ENCODE measurements around the gene CDH3. TPM values are rescaled to one million over a fixed set of nuclear protein-coding genes. Genes with fewer than 3 reads are reported as not detected.
A peak's percentile ranks its signal among the peaks of the same experiment; 100 is the strongest.

The CDH3 gene
- total and polyA plus RNA-seq, 2 of the 8 experiments (the other 6 are each of a cell fraction or from before 2014, with no cell fraction given), result 146 to 171 TPM

DNA sequence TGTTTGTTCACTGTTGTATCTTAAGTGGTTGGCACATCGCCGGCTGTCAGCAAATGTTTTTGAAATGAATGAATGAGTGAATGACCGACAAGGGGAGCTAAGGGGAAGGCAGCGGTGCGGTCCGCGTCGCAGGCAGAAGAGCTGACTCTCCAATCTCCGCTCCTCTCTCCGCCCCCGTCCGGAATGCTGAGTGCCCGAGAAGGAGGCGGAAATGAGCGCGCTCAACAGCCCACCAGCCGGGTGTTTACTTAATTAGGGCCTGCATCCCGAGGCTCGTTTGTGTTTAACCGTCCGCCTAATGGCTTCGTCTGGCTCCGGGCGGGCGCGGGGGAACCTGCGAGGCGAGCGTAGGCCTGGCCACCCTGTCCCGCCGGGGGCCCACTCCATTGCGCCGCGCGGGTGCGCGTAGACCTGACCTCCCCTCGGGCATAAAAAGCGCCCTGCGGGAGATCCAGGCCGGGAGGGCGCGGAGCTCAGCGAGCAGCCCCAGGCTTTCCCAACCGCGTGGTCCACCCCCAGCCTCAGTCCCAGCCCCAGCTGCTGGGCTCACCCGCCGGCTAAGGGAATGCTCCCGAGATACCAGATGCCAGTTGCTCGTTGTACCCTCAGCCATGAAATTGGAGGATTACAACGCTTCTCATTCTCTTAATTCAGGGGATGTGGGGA lies 2.5 kb upstream of the CDH3 start (continued):
- TF ChIP-seq, protein P1, sequence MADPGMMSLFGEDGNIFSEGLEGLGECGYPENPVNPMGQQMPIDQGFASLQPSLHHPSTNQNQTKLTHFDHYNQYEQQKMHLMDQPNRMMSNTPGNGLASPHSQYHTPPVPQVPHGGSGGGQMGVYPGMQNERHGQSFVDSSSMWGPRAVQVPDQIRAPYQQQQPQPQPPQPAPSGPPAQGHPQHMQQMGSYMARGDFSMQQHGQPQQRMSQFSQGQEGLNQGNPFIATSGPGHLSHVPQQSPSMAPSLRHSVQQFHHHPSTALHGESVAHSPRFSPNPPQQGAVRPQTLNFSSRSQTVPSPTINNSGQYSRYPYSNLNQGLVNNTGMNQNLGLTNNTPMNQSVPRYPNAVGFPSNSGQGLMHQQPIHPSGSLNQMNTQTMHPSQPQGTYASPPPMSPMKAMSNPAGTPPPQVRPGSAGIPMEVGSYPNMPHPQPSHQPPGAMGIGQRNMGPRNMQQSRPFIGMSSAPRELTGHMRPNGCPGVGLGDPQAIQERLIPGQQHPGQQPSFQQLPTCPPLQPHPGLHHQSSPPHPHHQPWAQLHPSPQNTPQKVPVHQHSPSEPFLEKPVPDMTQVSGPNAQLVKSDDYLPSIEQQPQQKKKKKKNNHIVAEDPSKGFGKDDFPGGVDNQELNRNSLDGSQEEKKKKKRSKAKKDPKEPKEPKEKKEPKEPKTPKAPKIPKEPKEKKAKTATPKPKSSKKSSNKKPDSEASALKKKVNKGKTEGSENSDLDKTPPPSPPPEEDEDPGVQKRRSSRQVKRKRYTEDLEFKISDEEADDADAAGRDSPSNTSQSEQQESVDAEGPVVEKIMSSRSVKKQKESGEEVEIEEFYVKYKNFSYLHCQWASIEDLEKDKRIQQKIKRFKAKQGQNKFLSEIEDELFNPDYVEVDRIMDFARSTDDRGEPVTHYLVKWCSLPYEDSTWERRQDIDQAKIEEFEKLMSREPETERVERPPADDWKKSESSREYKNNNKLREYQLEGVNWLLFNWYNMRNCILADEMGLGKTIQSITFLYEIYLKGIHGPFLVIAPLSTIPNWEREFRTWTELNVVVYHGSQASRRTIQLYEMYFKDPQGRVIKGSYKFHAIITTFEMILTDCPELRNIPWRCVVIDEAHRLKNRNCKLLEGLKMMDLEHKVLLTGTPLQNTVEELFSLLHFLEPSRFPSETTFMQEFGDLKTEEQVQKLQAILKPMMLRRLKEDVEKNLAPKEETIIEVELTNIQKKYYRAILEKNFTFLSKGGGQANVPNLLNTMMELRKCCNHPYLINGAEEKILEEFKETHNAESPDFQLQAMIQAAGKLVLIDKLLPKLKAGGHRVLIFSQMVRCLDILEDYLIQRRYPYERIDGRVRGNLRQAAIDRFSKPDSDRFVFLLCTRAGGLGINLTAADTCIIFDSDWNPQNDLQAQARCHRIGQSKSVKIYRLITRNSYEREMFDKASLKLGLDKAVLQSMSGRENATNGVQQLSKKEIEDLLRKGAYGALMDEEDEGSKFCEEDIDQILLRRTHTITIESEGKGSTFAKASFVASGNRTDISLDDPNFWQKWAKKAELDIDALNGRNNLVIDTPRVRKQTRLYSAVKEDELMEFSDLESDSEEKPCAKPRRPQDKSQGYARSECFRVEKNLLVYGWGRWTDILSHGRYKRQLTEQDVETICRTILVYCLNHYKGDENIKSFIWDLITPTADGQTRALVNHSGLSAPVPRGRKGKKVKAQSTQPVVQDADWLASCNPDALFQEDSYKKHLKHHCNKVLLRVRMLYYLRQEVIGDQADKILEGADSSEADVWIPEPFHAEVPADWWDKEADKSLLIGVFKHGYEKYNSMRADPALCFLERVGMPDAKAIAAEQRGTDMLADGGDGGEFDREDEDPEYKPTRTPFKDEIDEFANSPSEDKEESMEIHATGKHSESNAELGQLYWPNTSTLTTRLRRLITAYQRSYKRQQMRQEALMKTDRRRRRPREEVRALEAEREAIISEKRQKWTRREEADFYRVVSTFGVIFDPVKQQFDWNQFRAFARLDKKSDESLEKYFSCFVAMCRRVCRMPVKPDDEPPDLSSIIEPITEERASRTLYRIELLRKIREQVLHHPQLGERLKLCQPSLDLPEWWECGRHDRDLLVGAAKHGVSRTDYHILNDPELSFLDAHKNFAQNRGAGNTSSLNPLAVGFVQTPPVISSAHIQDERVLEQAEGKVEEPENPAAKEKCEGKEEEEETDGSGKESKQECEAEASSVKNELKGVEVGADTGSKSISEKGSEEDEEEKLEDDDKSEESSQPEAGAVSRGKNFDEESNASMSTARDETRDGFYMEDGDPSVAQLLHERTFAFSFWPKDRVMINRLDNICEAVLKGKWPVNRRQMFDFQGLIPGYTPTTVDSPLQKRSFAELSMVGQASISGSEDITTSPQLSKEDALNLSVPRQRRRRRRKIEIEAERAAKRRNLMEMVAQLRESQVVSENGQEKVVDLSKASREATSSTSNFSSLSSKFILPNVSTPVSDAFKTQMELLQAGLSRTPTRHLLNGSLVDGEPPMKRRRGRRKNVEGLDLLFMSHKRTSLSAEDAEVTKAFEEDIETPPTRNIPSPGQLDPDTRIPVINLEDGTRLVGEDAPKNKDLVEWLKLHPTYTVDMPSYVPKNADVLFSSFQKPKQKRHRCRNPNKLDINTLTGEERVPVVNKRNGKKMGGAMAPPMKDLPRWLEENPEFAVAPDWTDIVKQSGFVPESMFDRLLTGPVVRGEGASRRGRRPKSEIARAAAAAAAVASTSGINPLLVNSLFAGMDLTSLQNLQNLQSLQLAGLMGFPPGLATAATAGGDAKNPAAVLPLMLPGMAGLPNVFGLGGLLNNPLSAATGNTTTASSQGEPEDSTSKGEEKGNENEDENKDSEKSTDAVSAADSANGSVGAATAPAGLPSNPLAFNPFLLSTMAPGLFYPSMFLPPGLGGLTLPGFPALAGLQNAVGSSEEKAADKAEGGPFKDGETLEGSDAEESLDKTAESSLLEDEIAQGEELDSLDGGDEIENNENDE (IDR thresholded peaks at IDR 0.05; ENCODE audit: insufficient replicate concordance, low read length), result no peak
- no peak for TF ChIP-seq CBX8 (IDR thresholded peaks at IDR 0.05; ENCODE audit: borderline replicate concordance, low read depth, low read length)
- TF ChIP-seq SP4 (IDR thresholded peaks at IDR 0.05; ENCODE audit: low read length), result no peak
- no peak for TF ChIP-seq MAFK (IDR thresholded peaks at IDR 0.05; ENCODE audit: low read depth, low read length)
- no peak for TF ChIP-seq CHD2 (IDR thresholded peaks at IDR 0.05; ENCODE audit: low read length)
- TF ChIP-seq TAF7 (optimal IDR thresholded peaks at IDR 0.05; ENCODE audit: borderline replicate concordance, low read depth, low read length), result no peak
- TF ChIP-seq, protein P2, sequence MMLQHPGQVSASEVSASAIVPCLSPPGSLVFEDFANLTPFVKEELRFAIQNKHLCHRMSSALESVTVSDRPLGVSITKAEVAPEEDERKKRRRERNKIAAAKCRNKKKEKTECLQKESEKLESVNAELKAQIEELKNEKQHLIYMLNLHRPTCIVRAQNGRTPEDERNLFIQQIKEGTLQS (IDR thresholded peaks at IDR 0.05; ENCODE audit: insufficient read depth, low read depth, low read length), result no peak
- TF ChIP-seq TCF12 (IDR thresholded peaks at IDR 0.05; ENCODE audit: low read depth, low read length), result no peak
- peak; percentile 41 for TF ChIP-seq KDM4A (IDR thresholded peaks at IDR 0.05; ENCODE audit: low read depth, low read length, severe bottlenecking)
- TF ChIP-seq YY1 (IDR thresholded peaks at IDR 0.05; ENCODE audit: low read depth, low read length), result no peak
